GM23338 (cell line): ENCODE results near the gene RTF1. TPM values are rescaled to one million over a fixed set of nuclear protein-coding genes. Genes with fewer than 3 reads are reported as not detected.

ENCODE experiments used
- ATAC-seq: fragments of 200-7000 bp; cut with Tn5 transposase; 3 replicates; pipeline ENCODE4 v1.9.1; 2020
- DNase-seq: peaks from one replicate; pipeline ENCODE4 v3.0.0-alpha.2; 2015; ENCODE audit warnings: low spot score
- H2AFZ ChIP-seq: fragments of 200-600 bp; sonication (generic); 2 replicates; pipeline ENCODE4 v1.8.0; 2016; ENCODE audit warnings: antibody characterized with exemption, mild to moderate bottlenecking, moderate library complexity
- H3F3A ChIP-seq: fragments of 200-600 bp; sonication (generic); replicated peaks from 2 replicates; pipeline ENCODE4 v1.8.0; 2017; ENCODE audit warnings: antibody characterized with exemption, mixed run types, low read depth
- H3K27ac ChIP-seq: fragments of 200-600 bp; sonication (generic); 2 replicates; pipeline ENCODE4 v1.6.1; 2016; ENCODE audit warnings: low read depth
- H3K27me3 ChIP-seq: fragments of 200-600 bp; sonication (generic); 2 replicates; pipeline ENCODE4 v1.8.0; 2016; ENCODE audit warnings: mild to moderate bottlenecking, mixed run types, moderate library complexity; ENCODE audit not compliant: insufficient read depth
- H3K36me3 ChIP-seq: fragments of 200-600 bp; sonication (generic); 2 replicates; pipeline ENCODE4 v1.8.0; 2016; ENCODE audit warnings: mild to moderate bottlenecking; ENCODE audit not compliant: insufficient read depth
- H3K4me1 ChIP-seq: fragments of 200-600 bp; sonication (generic); 2 replicates; pipeline ENCODE4 v1.8.0; 2016; ENCODE audit warnings: mild to moderate bottlenecking, moderate library complexity; ENCODE audit not compliant: insufficient read depth
- H3K4me2 ChIP-seq: fragments of 200-600 bp; sonication (generic); 2 replicates; pipeline ENCODE4 v1.7.1; 2017; ENCODE audit warnings: mixed run types
- H3K4me3 ChIP-seq: fragments of 200-600 bp; sonication (generic); 2 replicates; pipeline ENCODE4 v1.6.1; 2016; ENCODE audit warnings: mixed run types
- H3K79me2 ChIP-seq: fragments of 200-600 bp; sonication (generic); replicated peaks from 2 replicates; pipeline ENCODE4 v1.8.0; 2017; ENCODE audit warnings: mild to moderate bottlenecking; ENCODE audit not compliant: insufficient read depth
- H3K9me2 ChIP-seq: fragments of 200-600 bp; sonication (generic); 2 replicates; pipeline ENCODE4 v1.8.0; 2017; ENCODE audit not compliant: insufficient read depth
- H4K20me1 ChIP-seq: fragments of 200-600 bp; sonication (generic); replicated peaks from 2 replicates; pipeline ENCODE4 v1.8.0; 2017; ENCODE audit warnings: mild to moderate bottlenecking; ENCODE audit not compliant: insufficient read depth
- H3K27ac Mint-ChIP-seq: 2 replicates; pipeline ENCODE4 v1.8.0; 2020; ENCODE audit warnings: inconsistent platforms, mild to moderate bottlenecking, moderate library complexity, mixed read lengths
- H3K27me3 Mint-ChIP-seq: 3 replicates; pipeline ENCODE4 v1.8.0; 2022; ENCODE audit warnings: low read depth, mild to moderate bottlenecking, moderate library complexity, mixed read lengths, inconsistent platforms; ENCODE audit not compliant: insufficient read depth, poor library complexity
- H3K36me3 Mint-ChIP-seq: 3 replicates; pipeline ENCODE4 v1.8.0; 2021; ENCODE audit warnings: low read depth, mild to moderate bottlenecking, inconsistent platforms, moderate library complexity, mixed read lengths
- H3K4me1 Mint-ChIP-seq: 3 replicates; pipeline ENCODE4 v1.8.0; 2020; ENCODE audit warnings: mild to moderate bottlenecking, inconsistent platforms, mixed read lengths
- H3K4me3 Mint-ChIP-seq: 3 replicates; pipeline ENCODE4 v1.8.0; 2021; ENCODE audit warnings: moderate library complexity, mild to moderate bottlenecking, inconsistent platforms, mixed read lengths
- H3K9me3 Mint-ChIP-seq: 3 replicates; pipeline ENCODE4 v1.8.0; 2020; ENCODE audit warnings: moderate library complexity, mild to moderate bottlenecking, inconsistent platforms, mixed read lengths
- NANOG ChIP-seq: IDR thresholded peaks from 2 replicates; pipeline ENCODE4 v1.6.1; 2016; ENCODE audit warnings: antibody characterized with exemption, borderline replicate concordance
- polyA plus RNA-seq: library from polyadenylated mRNA; unstranded; fragments of >200 nt; fragmentation: Nextera tagmentation; extraction: Ambion mirVana; gene quantifications from 2 replicates; pipeline ENCODE4 v1.2.1, GENCODE V29; 2016
- total RNA-seq: library from RNA; depleted of rRNA; stranded (reverse); fragments of >200 nt; shearing (Covaris generic); gene quantifications from 2 replicates; pipeline ENCODE4 v1.2.3, GENCODE V29; 2014
- TF ChIP-seq, protein P1 (sequence below): fragments of 250-450 bp; sonication (Bioruptor Pico); IDR thresholded peaks from 2 replicates; pipeline ENCODE4 v1.5.0; 2020; ENCODE audit warnings: mild to moderate bottlenecking, moderate library complexity
- TF ChIP-seq, protein P2 (sequence below), 2 experiments: fragments of 200-600 bp in 1 of 2; sonication (generic) in 1 of 2; conservative IDR thresholded peaks; 2 replicates each; pipeline versions ENCODE4 v1.5.1 to v1.6.1; 2016 to 2017; ENCODE audit warnings: antibody characterized with exemption in 2 of 2, low read depth in 2 of 2, mild to moderate bottlenecking in 2 of 2, moderate library complexity in 1 of 2

The RTF1 gene
- total and polyA plus RNA-seq, 2 experiments from 2014 or later: 38.1 to 298 TPM

DNA sequence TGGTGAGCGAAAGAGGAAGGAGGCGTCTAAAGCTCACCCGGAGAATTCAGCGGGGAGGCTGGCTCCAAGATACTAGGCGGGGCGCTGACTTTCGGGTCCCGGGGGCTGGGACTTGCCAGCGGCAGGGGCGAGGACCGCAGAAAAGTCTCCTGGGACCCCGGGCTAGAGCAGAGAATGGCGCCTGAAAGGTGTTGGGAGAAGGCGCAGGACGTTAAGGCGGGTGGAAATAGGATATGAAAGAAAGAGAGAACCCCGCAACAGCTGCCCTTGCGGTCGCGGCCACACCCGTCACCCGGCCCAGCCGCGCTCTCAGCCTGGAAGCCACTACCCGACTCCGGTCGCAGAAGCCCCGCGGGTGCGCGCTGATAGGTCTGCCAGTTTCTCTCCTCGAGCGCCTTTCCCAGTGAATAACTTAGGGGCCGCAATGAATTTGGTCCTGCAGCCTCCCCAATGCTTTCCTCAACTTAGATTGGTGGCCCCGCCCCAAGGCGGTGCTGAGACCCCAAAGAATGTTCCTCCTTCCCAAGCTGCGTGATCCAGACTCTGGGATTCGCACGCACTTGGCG lies 96.1 kb downstream of the RTF1 start (continued):
- TF ChIP-seq, protein P1, sequence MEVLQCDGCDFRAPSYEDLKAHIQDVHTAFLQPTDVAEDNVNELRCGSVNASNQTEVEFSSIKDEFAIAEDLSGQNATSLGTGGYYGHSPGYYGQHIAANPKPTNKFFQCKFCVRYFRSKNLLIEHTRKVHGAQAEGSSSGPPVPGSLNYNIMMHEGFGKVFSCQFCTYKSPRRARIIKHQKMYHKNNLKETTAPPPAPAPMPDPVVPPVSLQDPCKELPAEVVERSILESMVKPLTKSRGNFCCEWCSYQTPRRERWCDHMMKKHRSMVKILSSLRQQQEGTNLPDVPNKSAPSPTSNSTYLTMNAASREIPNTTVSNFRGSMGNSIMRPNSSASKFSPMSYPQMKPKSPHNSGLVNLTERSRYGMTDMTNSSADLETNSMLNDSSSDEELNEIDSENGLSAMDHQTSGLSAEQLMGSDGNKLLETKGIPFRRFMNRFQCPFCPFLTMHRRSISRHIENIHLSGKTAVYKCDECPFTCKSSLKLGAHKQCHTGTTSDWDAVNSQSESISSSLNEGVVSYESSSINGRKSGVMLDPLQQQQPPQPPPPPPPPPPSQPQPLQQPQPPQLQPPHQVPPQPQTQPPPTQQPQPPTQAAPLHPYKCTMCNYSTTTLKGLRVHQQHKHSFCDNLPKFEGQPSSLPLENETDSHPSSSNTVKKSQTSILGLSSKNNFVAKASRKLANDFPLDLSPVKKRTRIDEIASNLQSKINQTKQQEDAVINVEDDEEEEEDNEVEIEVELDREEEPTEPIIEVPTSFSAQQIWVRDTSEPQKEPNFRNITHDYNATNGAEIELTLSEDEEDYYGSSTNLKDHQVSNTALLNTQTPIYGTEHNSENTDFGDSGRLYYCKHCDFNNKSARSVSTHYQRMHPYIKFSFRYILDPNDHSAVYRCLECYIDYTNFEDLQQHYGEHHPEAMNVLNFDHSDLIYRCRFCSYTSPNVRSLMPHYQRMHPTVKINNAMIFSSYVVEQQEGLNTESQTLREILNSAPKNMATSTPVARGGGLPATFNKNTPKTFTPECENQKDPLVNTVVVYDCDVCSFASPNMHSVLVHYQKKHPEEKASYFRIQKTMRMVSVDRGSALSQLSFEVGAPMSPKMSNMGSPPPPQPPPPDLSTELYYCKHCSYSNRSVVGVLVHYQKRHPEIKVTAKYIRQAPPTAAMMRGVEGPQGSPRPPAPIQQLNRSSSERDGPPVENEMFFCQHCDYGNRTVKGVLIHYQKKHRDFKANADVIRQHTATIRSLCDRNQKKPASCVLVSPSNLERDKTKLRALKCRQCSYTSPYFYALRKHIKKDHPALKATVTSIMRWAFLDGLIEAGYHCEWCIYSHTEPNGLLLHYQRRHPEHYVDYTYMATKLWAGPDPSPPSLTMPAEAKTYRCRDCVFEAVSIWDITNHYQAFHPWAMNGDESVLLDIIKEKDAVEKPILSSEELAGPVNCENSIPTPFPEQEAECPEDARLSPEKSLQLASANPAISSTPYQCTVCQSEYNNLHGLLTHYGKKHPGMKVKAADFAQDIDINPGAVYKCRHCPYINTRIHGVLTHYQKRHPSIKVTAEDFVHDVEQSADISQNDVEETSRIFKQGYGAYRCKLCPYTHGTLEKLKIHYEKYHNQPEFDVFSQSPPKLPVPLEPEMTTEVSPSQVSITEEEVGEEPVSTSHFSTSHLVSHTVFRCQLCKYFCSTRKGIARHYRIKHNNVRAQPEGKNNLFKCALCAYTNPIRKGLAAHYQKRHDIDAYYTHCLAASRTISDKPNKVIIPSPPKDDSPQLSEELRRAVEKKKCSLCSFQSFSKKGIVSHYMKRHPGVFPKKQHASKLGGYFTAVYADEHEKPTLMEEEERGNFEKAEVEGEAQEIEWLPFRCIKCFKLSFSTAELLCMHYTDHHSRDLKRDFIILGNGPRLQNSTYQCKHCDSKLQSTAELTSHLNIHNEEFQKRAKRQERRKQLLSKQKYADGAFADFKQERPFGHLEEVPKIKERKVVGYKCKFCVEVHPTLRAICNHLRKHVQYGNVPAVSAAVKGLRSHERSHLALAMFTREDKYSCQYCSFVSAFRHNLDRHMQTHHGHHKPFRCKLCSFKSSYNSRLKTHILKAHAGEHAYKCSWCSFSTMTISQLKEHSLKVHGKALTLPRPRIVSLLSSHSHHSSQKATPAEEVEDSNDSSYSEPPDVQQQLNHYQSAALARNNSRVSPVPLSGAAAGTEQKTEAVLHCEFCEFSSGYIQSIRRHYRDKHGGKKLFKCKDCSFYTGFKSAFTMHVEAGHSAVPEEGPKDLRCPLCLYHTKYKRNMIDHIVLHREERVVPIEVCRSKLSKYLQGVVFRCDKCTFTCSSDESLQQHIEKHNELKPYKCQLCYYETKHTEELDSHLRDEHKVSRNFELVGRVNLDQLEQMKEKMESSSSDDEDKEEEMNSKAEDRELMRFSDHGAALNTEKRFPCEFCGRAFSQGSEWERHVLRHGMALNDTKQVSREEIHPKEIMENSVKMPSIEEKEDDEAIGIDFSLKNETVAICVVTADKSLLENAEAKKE (CRISPR knock-in tag): no peak
- TF ChIP-seq, protein P2, sequence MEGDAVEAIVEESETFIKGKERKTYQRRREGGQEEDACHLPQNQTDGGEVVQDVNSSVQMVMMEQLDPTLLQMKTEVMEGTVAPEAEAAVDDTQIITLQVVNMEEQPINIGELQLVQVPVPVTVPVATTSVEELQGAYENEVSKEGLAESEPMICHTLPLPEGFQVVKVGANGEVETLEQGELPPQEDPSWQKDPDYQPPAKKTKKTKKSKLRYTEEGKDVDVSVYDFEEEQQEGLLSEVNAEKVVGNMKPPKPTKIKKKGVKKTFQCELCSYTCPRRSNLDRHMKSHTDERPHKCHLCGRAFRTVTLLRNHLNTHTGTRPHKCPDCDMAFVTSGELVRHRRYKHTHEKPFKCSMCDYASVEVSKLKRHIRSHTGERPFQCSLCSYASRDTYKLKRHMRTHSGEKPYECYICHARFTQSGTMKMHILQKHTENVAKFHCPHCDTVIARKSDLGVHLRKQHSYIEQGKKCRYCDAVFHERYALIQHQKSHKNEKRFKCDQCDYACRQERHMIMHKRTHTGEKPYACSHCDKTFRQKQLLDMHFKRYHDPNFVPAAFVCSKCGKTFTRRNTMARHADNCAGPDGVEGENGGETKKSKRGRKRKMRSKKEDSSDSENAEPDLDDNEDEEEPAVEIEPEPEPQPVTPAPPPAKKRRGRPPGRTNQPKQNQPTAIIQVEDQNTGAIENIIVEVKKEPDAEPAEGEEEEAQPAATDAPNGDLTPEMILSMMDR (conservative IDR thresholded peaks at IDR 0.05; ENCODE audit: low read depth in 2 of 2): no peak

DNA sequence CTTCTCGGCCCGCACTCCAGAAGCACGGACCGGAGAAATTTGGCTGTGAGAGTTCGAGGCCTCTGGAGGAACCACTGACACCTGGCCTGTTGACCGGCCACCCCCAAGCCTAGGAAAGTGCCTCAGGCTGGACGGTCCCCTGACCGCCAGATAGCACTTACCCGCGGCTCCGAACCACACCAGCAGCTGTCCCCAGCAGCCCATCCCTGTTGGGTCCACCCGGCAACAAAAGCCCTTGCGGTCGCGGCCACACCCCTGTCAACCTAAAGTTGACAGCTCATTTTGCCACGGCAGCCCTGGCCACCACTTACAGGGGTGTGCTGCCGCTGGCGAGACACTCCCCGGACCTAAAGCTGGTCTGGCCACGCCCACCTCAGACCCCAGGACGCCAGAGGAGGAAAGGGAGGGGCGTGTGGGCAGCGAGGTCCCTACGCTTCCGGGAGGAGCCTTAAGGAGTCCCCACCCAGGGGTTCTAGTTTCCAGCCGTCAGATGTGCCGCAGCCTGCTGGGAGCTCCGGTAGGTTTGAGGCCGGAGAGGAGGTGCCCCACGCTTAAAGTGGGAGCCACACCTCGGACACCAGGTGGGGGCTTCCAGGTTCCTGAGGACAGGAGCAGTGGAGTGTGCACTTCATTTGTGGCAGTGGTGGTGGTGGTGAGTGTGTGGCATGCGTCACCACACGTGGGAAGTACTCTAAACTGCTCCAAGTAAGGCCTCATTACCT lies 96.8 kb downstream of the RTF1 start, which contains the start of gene LTK:
Gene LTK, minus strand, starts transcription at position 322 of the 722 bp plus-strand sequence. Its CDS starts 118 bp downstream, at position 204.
- H3K27ac Mint-ChIP-seq: no peak within 1 kb of the TSS
- peak; percentile 48 for ATAC-seq
- H3K9me3 Mint-ChIP-seq: no peaks in the 10 kb centered on the region
- Histone ChIP-seq H3K4me1 (0 out of 2 replicates have a peak, but pooled peaks cover 10% of the 10 kb centered on the region), H3K4me3 (peak within 1 kb of the TSS; percentile 62), H3F3A (peaks cover 23% of the 10 kb centered on the region), H3K9me2 (no peaks in the 10 kb centered on the region), H3K4me2 (peak within 1 kb of the TSS; percentile 93), H3K27ac (no peak within 1 kb of the TSS), H2AFZ (peak within 1 kb of the TSS; percentile 87), H3K79me2 (no peaks in the 10 kb centered on the region), H4K20me1 (no peaks in the 10 kb centered on the region; the same call in 1 of the 2 replicates), H3K36me3 (no peaks in the 10 kb centered on the region), H3K27me3 (peaks cover 69% of the 10 kb centered on the region)
- peak; percentile 78 for DNase-seq
- H3K4me3 Mint-ChIP-seq: peak within 1 kb of the TSS; percentile 76
- peaks cover 57% of the 10 kb centered on the region for H3K27me3 Mint-ChIP-seq
- H3K36me3 Mint-ChIP-seq: peaks cover 15% of the 10 kb centered on the region; the same call in 2 of the 3 replicates
- peaks cover 8% of the 10 kb centered on the region; the same call in 1 of the 3 replicates for H3K4me1 Mint-ChIP-seq
- TF ChIP-seq NANOG: no peak
- TF ChIP-seq, protein P1 (CRISPR knock-in tag): no peak
